Stimulated activated CD4-positive, alpha-beta T cell treated with anti-CD3 and anti-CD28 coated beads, Interleukin-4, amount 100 ng/mL, for 1 hour (primary cell): Measurements from ENCODE around the gene FICD.
"Not testable (repeated sequence)": the region's sequence is repeated elsewhere in the genome, so short reads cannot be mapped to it uniquely, and the experiment has no call there.

Experiments
- DNase-seq: peaks from one replicate; pipeline ENCODE4 v3.0.0-alpha.2; 2020

Gene FICD

GRCh38 chr12:108514973-108515814 is at the start of gene FICD:
Gene FICD, plus strand, starts transcription at chr12:108515277. Its CDS starts 1,696 bp downstream, at chr12:108516973.
- DNase-seq: peak; percentile 99

- DNase-seq: no peak
Observed at GRCh38 chr12:108465417-108465816, 49.7 kb upstream of the FICD start.

GRCh38 chr12:108468196-108468968 is 46.7 kb upstream of the FICD start:
- DNase-seq: no peak

- no peak for DNase-seq
Observed at GRCh38 chr12:108473400-108474055, 41.5 kb upstream of the FICD start.

GRCh38 chr12:108475396-108475795 is 39.7 kb upstream of the FICD start:
- DNase-seq: no peak

GRCh38 chr12:108477055-108477880 is 37.8 kb upstream of the FICD start:
- no peak for DNase-seq

- no peak for DNase-seq
Observed at GRCh38 chr12:108477881-108478259, 37.2 kb upstream of the FICD start.

GRCh38 chr12:108478611-108479206 is 36.4 kb upstream of the FICD start:
- DNase-seq: no peak

- no peak for DNase-seq
Observed at GRCh38 chr12:108479364-108480070, 35.6 kb upstream of the FICD start.

GRCh38 chr12:108482717-108483212 is 32.3 kb upstream of the FICD start:
- no peak for DNase-seq

GRCh38 chr12:108483213-108484059 is 31.6 kb upstream of the FICD start:
- no peak for DNase-seq

GRCh38 chr12:108484431-108484830 is 30.6 kb upstream of the FICD start:
- DNase-seq: no peak

GRCh38 chr12:108484845-108485244 is 30.2 kb upstream of the FICD start:
- no peak for DNase-seq

- not testable (repeated sequence) for DNase-seq
Observed at GRCh38 chr12:108485371-108485770, 29.7 kb upstream of the FICD start.

- DNase-seq: not testable (repeated sequence)
Observed at GRCh38 chr12:108487029-108487428, 28.0 kb upstream of the FICD start.

GRCh38 chr12:108491256-108491655 is 23.8 kb upstream of the FICD start:
- no peak for DNase-seq

- DNase-seq: no peak
Observed at GRCh38 chr12:108495054-108495453, 20.0 kb upstream of the FICD start.

GRCh38 chr12:108495823-108496579 is 19.1 kb upstream of the FICD start:
- DNase-seq: no peak

GRCh38 chr12:108498136-108498535 is 16.9 kb upstream of the FICD start:
- DNase-seq: no peak

GRCh38 chr12:108502922-108503321 is 12.2 kb upstream of the FICD start:
- DNase-seq: no peak
